GM12892 (cell line): ENCODE data around the gene RTN4RL1.

ENCODE experiments used
- POLR2A ChIP-seq: IDR thresholded peaks from 2 replicates; pipeline ENCODE4 v1.6.1; 2011; ENCODE audit warnings: low read depth, low read length, control low read depth
- POLR2AphosphoS5 ChIP-seq: IDR thresholded peaks from 2 replicates; pipeline ENCODE4 v1.6.1; 2011; ENCODE audit warnings: low read depth, low read length, control low read depth

DNA sequence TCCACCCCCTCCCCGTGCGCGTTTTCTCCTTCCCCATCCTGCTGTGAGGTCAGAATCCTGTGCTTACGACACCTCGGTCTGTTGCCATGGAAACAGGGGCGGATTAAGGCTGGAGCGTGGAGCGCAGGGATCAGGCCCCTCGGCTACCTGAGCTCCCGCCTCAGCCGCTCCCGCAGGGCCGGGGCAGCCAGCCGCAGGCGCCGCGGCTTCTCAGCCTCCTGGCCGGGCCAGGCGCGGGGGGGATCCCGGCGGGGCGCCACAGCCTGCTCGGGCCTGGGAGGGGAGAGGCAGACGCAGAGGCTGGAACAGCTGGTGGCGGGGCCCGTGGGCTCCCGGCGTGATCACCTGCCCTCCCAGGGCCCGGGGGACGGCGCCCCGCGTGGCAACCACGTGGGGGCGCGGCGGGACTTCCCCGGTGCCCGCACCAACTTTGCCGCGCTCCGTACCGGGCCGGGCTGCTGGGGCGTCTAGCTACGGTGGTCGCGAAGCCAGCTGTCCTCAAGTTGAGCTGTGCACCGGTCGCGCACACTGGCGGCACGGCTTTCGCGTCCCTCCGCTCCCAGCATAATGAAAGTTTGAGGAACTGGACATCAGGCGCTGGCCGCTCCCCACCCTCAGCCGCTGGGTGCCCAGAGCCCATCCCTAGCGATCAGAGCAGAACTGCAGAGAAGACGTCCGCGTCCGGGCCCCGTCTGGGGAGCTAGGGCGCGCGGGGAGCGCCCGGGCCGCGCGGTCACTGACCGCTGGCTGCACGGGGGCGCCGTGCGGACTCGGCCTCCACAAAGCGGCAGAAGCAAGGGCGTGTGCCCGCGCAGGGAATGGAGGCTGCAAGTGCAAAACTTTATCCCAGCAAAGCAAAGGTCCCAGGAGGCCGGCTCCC is 1.2 kb downstream of the RTN4RL1 start:
- no peak for TF ChIP-seq POLR2A
- TF ChIP-seq POLR2AphosphoS5: no peak
